H1 (cell line): Measurements from ENCODE around the gene AGBL4.

Experiments used
- BACH1 ChIP-seq: IDR thresholded peaks from 2 replicates; pipeline ENCODE4 v1.6.1; 2012; ENCODE audit warnings: low read length, improper control_type of control experiment
- EP300 ChIP-seq, 2 experiments: IDR thresholded peaks; 1 replicate in 1 of 2; 2 replicates in 1 of 2; pipeline ENCODE4 v1.6.1; 2011 to 2012; ENCODE audit warnings: low read depth in 2 of 2, low read length in 2 of 2, mild to moderate bottlenecking in 2 of 2, borderline replicate concordance in 1 of 2, inconsistent platforms in 1 of 2, moderate library complexity in 1 of 2
- EZH2 ChIP-seq: fragments of 200-600 bp; sonication (generic); IDR thresholded peaks from 2 replicates; pipeline ENCODE4 v1.7.1; 2012; ENCODE audit warnings: low read depth, mild to moderate bottlenecking, moderate library complexity, low read length, inconsistent platforms; ENCODE audit not compliant: severe bottlenecking
- NRF1 ChIP-seq: IDR thresholded peaks from 2 replicates; pipeline ENCODE4 v1.6.1; 2011; ENCODE audit warnings: mild to moderate bottlenecking, low read depth, low read length, improper control_type of control experiment
- POLR2A ChIP-seq, 2 experiments: IDR thresholded peaks; 1 replicate in 1 of 2; 2 replicates in 1 of 2; pipeline ENCODE4 v1.6.1; 2011; ENCODE audit warnings: low read depth in 2 of 2, low read length in 2 of 2, mild to moderate bottlenecking in 2 of 2; ENCODE audit errors: control extremely low read depth in 1 of 2
- RNF2 ChIP-seq: fragments of 200-900, 300-1000 bp; sonication (generic); IDR thresholded peaks from 2 replicates; pipeline ENCODE4 v1.7.1; 2016; ENCODE audit warnings: borderline replicate concordance, low read depth, mild to moderate bottlenecking, antibody characterized with exemption, low read length; ENCODE audit not compliant: poor library complexity, severe bottlenecking; ENCODE audit errors: missing control alignments
- SRF ChIP-seq: IDR thresholded peaks from 2 replicates; pipeline ENCODE4 v1.6.1; 2011; ENCODE audit warnings: mild to moderate bottlenecking, low read depth, low read length, moderate library complexity
- ZNF274 ChIP-seq: IDR thresholded peaks from 2 replicates; pipeline ENCODE4 v1.7.0; 2012; ENCODE audit warnings: low read length, borderline replicate concordance; ENCODE audit errors: extremely low read depth
- TF ChIP-seq, protein P1 (sequence below), 3 experiments: IDR thresholded peaks; 1 replicate in 2 of 3; 2 replicates in 1 of 3; pipeline versions ENCODE4 v1.5.1 to v1.6.1; 2011; ENCODE audit warnings: low read length in 3 of 3, mild to moderate bottlenecking in 3 of 3, inconsistent platforms in 2 of 3, low read depth in 1 of 3, moderate library complexity in 1 of 3; ENCODE audit not compliant: insufficient read depth in 1 of 3; ENCODE audit errors: control extremely low read depth in 1 of 3
- TF ChIP-seq, protein P2 (sequence below): IDR thresholded peaks from 2 replicates; pipeline ENCODE4 v1.6.1; 2012; ENCODE audit warnings: inconsistent platforms
- TF ChIP-seq, protein P3 (sequence below): IDR thresholded peaks from 2 replicates; pipeline ENCODE4 v1.6.1; 2012; ENCODE audit warnings: low read length, inconsistent platforms

GRCh38 chr1:48679859-48680258 lies 1343.9 kb downstream of the AGBL4 start:
- no peak for TF ChIP-seq BACH1
- TF ChIP-seq, protein P1, sequence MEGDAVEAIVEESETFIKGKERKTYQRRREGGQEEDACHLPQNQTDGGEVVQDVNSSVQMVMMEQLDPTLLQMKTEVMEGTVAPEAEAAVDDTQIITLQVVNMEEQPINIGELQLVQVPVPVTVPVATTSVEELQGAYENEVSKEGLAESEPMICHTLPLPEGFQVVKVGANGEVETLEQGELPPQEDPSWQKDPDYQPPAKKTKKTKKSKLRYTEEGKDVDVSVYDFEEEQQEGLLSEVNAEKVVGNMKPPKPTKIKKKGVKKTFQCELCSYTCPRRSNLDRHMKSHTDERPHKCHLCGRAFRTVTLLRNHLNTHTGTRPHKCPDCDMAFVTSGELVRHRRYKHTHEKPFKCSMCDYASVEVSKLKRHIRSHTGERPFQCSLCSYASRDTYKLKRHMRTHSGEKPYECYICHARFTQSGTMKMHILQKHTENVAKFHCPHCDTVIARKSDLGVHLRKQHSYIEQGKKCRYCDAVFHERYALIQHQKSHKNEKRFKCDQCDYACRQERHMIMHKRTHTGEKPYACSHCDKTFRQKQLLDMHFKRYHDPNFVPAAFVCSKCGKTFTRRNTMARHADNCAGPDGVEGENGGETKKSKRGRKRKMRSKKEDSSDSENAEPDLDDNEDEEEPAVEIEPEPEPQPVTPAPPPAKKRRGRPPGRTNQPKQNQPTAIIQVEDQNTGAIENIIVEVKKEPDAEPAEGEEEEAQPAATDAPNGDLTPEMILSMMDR (IDR thresholded peaks at IDR 0.05; ENCODE audit: control extremely low read depth in 1 of 3, insufficient read depth in 1 of 3, low read depth in 1 of 3, low read length in 3 of 3), result no peak
- no peak for TF ChIP-seq POLR2A (IDR thresholded peaks at IDR 0.05; ENCODE audit: control extremely low read depth in 1 of 2, low read depth in 2 of 2, low read length in 2 of 2)
- no peak for TF ChIP-seq ZNF274
- TF ChIP-seq RNF2, result no peak
- TF ChIP-seq, protein P2, sequence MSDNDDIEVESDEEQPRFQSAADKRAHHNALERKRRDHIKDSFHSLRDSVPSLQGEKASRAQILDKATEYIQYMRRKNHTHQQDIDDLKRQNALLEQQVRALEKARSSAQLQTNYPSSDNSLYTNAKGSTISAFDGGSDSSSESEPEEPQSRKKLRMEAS, result no peak
- no peak for TF ChIP-seq EZH2
- no peak for TF ChIP-seq NRF1
- TF ChIP-seq, protein P3, sequence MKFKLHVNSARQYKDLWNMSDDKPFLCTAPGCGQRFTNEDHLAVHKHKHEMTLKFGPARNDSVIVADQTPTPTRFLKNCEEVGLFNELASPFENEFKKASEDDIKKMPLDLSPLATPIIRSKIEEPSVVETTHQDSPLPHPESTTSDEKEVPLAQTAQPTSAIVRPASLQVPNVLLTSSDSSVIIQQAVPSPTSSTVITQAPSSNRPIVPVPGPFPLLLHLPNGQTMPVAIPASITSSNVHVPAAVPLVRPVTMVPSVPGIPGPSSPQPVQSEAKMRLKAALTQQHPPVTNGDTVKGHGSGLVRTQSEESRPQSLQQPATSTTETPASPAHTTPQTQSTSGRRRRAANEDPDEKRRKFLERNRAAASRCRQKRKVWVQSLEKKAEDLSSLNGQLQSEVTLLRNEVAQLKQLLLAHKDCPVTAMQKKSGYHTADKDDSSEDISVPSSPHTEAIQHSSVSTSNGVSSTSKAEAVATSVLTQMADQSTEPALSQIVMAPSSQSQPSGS, result no peak
- no peak for TF ChIP-seq EP300 (IDR thresholded peaks at IDR 0.05; ENCODE audit: borderline replicate concordance in 1 of 2, low read depth in 2 of 2, low read length in 2 of 2)
- no peak for TF ChIP-seq SRF
